ENCODE results near the gene CLN5. TPM values are rescaled to one million over a fixed set of nuclear protein-coding genes. Genes with fewer than 3 reads are reported as not detected.

CLN5 gene
- total RNA-seq, 3 donors from 2014 or later = 25.5 to 33.5 (median 26.3) TPM

GRCh38 chr13:77026861-77027621 lies 35.2 kb downstream of the CLN5 start, which contains the start of gene FBXL3:
Gene FBXL3, minus strand, starts transcription at chr13:77027159. Its CDS starts 5,299 bp downstream, at chr13:77021860.
- no peaks in the 10 kb centered on the region for H3K36me3 ChIP-seq (ENCODE audit: low read depth)
- ATAC-seq (peak; percentile 86), DNase-seq (peak; percentile 89 to 92 (median 91))
- peaks cover 24% of the 10 kb centered on the region for H3K4me1 ChIP-seq (ENCODE audit: low read depth)
- no peaks in the 10 kb centered on the region for H3K9me3 ChIP-seq
- intact Hi-C loops (cut with DNase I, micrococcal nuclease) = no loop called here
- peak within 1 kb of the TSS; percentile 86 for H3K4me3 ChIP-seq
- no peak for TF ChIP-seq CTCF (IDR thresholded peaks at IDR 0.05)

- intact Hi-C loops (cut with DNase I, micrococcal nuclease) = no loop called here
- H3K4me3 ChIP-seq = no peak overlapping the region
- no peak for DNase-seq
- no peaks in the 10 kb centered on the region for H3K9me3 ChIP-seq
- ATAC-seq = no peak
- H3K4me1 ChIP-seq (ENCODE audit: low read depth) = peaks cover 14% of the 10 kb centered on the region
- no peaks in the 10 kb centered on the region for H3K36me3 ChIP-seq (ENCODE audit: low read depth)
- TF ChIP-seq CTCF (IDR thresholded peaks at IDR 0.05) = no peak
These were observed 36.3 kb downstream of the CLN5 start for GRCh38 chr13:77028202-77028601.

GRCh38 chr13:77029436-77029835 lies 37.6 kb downstream of the CLN5 start:
- Histone ChIP-seq H3K4me3 (no peak overlapping the region), H3K4me1 (ENCODE audit: low read depth) (peaks cover 8% of the 10 kb centered on the region), H3K36me3 (ENCODE audit: low read depth) (no peaks in the 10 kb centered on the region), H3K9me3 (no peaks in the 10 kb centered on the region)
- intact Hi-C loops (cut with DNase I, micrococcal nuclease) = no loop called here
- no peak for ATAC-seq
- TF ChIP-seq CTCF (IDR thresholded peaks at IDR 0.05) = no peak
- no peak for DNase-seq

GRCh38 chr13:77031656-77032243 lies 39.9 kb downstream of the CLN5 start:
- ATAC-seq (no peak), DNase-seq (no peak)
- Histone ChIP-seq H3K36me3 (ENCODE audit: low read depth) (no peaks in the 10 kb centered on the region), H3K9me3 (no peaks in the 10 kb centered on the region), H3K4me1 (ENCODE audit: low read depth) (no peaks in the 10 kb centered on the region), H3K4me3 (no peak overlapping the region)
- intact Hi-C loops (cut with DNase I, micrococcal nuclease) = no loop called here
- no peak for TF ChIP-seq CTCF (IDR thresholded peaks at IDR 0.05)

GRCh38 chr13:77033717-77034302 lies 41.9 kb downstream of the CLN5 start:
- no peak for TF ChIP-seq CTCF (IDR thresholded peaks at IDR 0.05)
- ATAC-seq (no peak), DNase-seq (no peak)
- H3K36me3 ChIP-seq (ENCODE audit: low read depth) = no peaks in the 10 kb centered on the region
- no peaks in the 10 kb centered on the region for H3K9me3 ChIP-seq
- no peak overlapping the region for H3K4me3 ChIP-seq
- no peaks in the 10 kb centered on the region for H3K4me1 ChIP-seq (ENCODE audit: low read depth)
- intact Hi-C loops (cut with DNase I, micrococcal nuclease) = no loop called here
